Measurements from ENCODE around the gene KCNH6. TPM values are rescaled to one million over a fixed set of nuclear protein-coding genes. Genes with fewer than 3 reads are reported as not detected.
A peak's percentile ranks its signal among the peaks of the same experiment; 100 is the strongest.

KCNH6 gene
- total RNA-seq (1 to 10 TPM in 1 of 2 donors, under 1 TPM in 1; 0.22 to 1.2 TPM), polyA plus RNA-seq (ENCODE audit: insufficient read length in 2 of 2) (1 to 10 TPM; 1.7 to 2.3 TPM)
- long read RNA-seq, donor 1, result 0 reads
- long read RNA-seq, donor 2, result 0 reads
- long read RNA-seq, donor 3, result 0 reads
- long read RNA-seq, donor 4, result 0 reads

- Histone ChIP-seq H3K9me3 (ENCODE audit: control insufficient read depth, insufficient read depth, low read length) (no peaks in the 10 kb centered on the region), H3K4me1 (ENCODE audit: control insufficient read depth, insufficient read depth, low read length) (peaks cover 23% of the 10 kb centered on the region), H3K36me3 (ENCODE audit: control insufficient read depth, insufficient read depth, low read length) (no peaks in the 10 kb centered on the region), H3K27me3 (ENCODE audit: control insufficient read depth, insufficient read depth, low read length) (peaks cover 21% of the 10 kb centered on the region), H3K27ac (ENCODE audit: low read depth, low read length) (no peak within 1 kb of the TSS), H3K4me3 (ENCODE audit: low read depth, low read length) (no peak within 1 kb of the TSS)
- WGBS (ENCODE audit: insufficient coverage), result 10% methylated on average over 21 of the region's 38 CpGs
- peak in 1 of 6 donors; percentile 1 for DNase-seq (ENCODE audit: low read depth in 4 of 6, low spot score in 6 of 6)
Measured at GRCh38 chr17:63523253-63523855, at the start of gene KCNH6. KCNH6 (plus strand) TSS chr17:63523358; CDS start chr17:63523414, 56 bp downstream.

- 40% methylated on average over 1 of the region's 3 CpGs for WGBS (ENCODE audit: insufficient coverage)
- Histone ChIP-seq H3K27me3 (ENCODE audit: control insufficient read depth, insufficient read depth, low read length) (peaks cover 16% of the 10 kb centered on the region), H3K4me1 (ENCODE audit: control insufficient read depth, insufficient read depth, low read length) (peaks cover 31% of the 10 kb centered on the region), H3K4me3 (ENCODE audit: low read depth, low read length) (no peak overlapping the region), H3K27ac (ENCODE audit: low read depth, low read length) (no peak overlapping the region), H3K9me3 (ENCODE audit: control insufficient read depth, insufficient read depth, low read length) (no peaks in the 10 kb centered on the region), H3K36me3 (ENCODE audit: control insufficient read depth, insufficient read depth, low read length) (no peaks in the 10 kb centered on the region)
- DNase-seq (ENCODE audit: low read depth in 4 of 6, low spot score in 6 of 6), result no peak
Measured at GRCh38 chr17:63474174-63474573, 49.0 kb upstream of the KCNH6 start.

DNA sequence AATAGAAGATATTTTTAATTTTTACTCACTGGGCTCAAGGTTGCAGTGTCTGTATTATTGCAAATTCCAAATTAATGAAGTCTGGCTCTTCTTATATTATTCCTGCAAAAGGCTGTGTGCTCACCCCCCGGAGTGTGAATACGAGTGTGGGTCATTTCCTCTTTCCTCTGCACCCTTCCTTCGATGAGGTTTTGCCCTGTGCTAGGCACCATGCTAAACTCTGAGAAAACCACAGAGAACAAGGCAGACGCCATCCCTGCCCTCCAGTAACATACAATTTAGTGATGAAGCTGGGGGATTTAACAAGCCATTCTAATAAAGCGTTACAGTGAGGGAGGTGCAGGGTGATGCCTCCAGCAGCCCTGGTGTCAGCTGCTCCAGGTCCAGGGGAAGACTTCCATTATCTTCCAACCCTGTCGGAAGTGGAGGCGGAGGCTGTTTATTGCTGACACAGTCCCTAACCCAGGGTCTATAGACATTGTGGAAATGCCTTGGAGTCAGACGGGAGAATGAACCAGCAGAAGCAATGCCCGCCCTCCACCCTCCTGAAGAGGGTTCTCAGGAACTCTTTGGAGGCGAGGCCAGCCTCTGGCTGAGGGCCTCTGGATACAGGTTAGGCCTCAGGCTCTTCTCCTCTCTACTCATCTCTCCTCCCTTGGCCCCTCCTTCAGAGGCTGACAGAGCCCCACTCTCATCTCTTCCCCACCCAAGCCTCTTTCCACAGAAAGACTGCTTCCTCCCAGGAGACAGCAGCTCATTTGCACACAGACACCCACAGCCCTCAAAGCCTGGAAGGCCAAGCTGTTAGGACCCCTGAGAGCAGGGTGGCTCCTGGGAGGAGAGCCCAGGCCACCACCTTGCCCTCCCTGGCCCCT is 48.3 kb upstream of the KCNH6 start:
- no peak overlapping the region for H3K4me3 ChIP-seq (ENCODE audit: low read depth, low read length)
- H3K9me3 ChIP-seq (ENCODE audit: control insufficient read depth, insufficient read depth, low read length), result no peaks in the 10 kb centered on the region
- peaks cover 4% of the 10 kb centered on the region for H3K36me3 ChIP-seq (ENCODE audit: control insufficient read depth, insufficient read depth, low read length)
- H3K27ac ChIP-seq (ENCODE audit: low read depth, low read length), result no peak overlapping the region
- 82% methylated on average over 8 of the region's 10 CpGs for WGBS (ENCODE audit: insufficient coverage)
- peaks cover 16% of the 10 kb centered on the region for H3K27me3 ChIP-seq (ENCODE audit: control insufficient read depth, insufficient read depth, low read length)
- H3K4me1 ChIP-seq (ENCODE audit: control insufficient read depth, insufficient read depth, low read length), result peaks cover 38% of the 10 kb centered on the region
- no peak for DNase-seq (ENCODE audit: low read depth in 4 of 6, low spot score in 6 of 6)

DNA sequence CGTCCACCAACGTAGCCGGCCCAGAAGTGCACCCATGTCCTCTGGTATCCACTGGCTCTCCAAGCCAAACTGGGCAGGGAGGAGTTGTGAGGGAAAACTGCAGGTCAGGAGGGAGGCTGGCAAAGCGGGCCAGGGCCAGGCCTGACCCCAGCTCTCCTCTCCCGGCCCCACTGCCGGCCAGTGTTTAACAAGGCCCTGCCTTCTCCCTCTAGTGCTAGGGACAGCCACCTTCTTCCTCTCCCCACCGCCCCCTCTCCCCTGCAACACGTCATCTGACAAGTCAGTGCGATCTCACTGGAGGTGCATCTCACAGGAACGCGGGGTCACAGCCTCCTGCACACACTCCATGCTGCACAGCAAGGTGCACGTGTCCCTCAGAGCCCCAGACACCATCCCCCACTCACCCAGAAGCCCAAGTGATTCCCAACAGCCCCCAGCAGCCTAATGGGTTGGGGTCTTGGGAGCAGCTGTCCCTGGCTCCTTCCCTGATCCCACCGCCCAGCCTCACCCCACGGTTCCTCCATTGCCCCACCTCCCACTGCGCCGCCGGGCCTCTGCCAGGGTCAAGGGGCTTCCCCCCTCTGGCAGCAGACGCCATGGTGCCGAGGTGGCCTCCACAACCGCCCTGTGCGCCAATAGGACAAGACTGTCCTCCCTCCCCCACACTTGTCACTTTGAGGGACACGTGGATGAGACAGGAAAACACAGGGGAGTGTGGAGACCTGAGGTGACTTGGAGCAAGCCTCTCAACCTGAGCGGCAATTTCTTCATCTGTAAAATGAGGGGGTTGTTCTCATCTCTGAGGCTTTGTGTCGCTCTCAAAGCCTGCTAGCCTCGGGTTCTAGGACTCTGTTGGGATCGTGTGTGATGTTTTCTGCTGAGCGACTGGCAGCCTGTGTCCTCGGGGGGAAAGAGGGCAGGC is 47.4 kb upstream of the KCNH6 start:
- peak overlapping the region; percentile 25 for H3K27ac ChIP-seq (ENCODE audit: low read depth, low read length)
- no peak overlapping the region for H3K4me3 ChIP-seq (ENCODE audit: low read depth, low read length)
- no peak for DNase-seq (ENCODE audit: low read depth in 4 of 6, low spot score in 6 of 6)

DNA sequence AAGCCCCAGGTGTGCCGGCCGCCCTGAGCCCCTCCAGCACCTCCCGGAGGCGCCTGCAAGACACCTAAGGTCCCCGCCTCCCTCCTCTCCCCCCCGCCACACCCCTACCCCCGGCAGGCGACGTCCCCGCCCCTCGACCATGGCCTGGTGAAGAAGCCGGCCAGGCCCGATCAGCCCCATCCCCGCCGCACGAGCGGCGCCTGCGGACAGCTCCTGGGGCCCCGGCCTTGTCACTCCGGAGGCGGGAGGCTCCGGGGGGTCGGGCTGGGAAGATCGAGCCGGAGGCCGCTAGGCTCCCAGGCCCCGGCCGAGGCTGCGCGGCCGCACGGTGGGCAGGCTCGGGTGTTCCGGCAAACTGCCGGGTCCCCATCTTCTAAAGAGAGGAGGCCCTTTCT is 46.7 kb upstream of the KCNH6 start:
- peaks cover 16% of the 10 kb centered on the region for H3K27me3 ChIP-seq (ENCODE audit: control insufficient read depth, insufficient read depth, low read length)
- H3K4me1 ChIP-seq (ENCODE audit: control insufficient read depth, insufficient read depth, low read length), result peaks cover 38% of the 10 kb centered on the region
- WGBS (ENCODE audit: insufficient coverage), result 0% methylated on average over 31 of the region's 36 CpGs
- H3K36me3 ChIP-seq (ENCODE audit: control insufficient read depth, insufficient read depth, low read length), result peaks cover 4% of the 10 kb centered on the region
- peak overlapping the region; percentile 2 for H3K4me3 ChIP-seq (ENCODE audit: low read depth, low read length)
- H3K9me3 ChIP-seq (ENCODE audit: control insufficient read depth, insufficient read depth, low read length), result no peaks in the 10 kb centered on the region
- no peak overlapping the region for H3K27ac ChIP-seq (ENCODE audit: low read depth, low read length)
- peak in 2 of 6 donors; percentile 38 to 40 for DNase-seq (ENCODE audit: low read depth in 4 of 6, low spot score in 6 of 6)

More for the DNA sequence above, 47.4 kb upstream of the KCNH6 start:
- peaks cover 4% of the 10 kb centered on the region for H3K36me3 ChIP-seq (ENCODE audit: control insufficient read depth, insufficient read depth, low read length)
- H3K9me3 ChIP-seq (ENCODE audit: control insufficient read depth, insufficient read depth, low read length), result no peaks in the 10 kb centered on the region
- H3K27me3 ChIP-seq (ENCODE audit: control insufficient read depth, insufficient read depth, low read length), result peaks cover 16% of the 10 kb centered on the region
- H3K4me1 ChIP-seq (ENCODE audit: control insufficient read depth, insufficient read depth, low read length), result peaks cover 38% of the 10 kb centered on the region
- 39% methylated on average over 22 of the region's 28 CpGs for WGBS (ENCODE audit: insufficient coverage)

GRCh38 chr17:63476854-63477479 is 46.2 kb upstream of the KCNH6 start, which contains the start of gene ACE:
ACE (plus strand) TSS chr17:63477061; CDS start chr17:63477095, 34 bp downstream.
- Histone ChIP-seq H3K27ac (ENCODE audit: low read depth, low read length) (no peak within 1 kb of the TSS), H3K36me3 (ENCODE audit: control insufficient read depth, insufficient read depth, low read length) (peaks cover 4% of the 10 kb centered on the region), H3K27me3 (ENCODE audit: control insufficient read depth, insufficient read depth, low read length) (peaks cover 16% of the 10 kb centered on the region), H3K9me3 (ENCODE audit: control insufficient read depth, insufficient read depth, low read length) (no peaks in the 10 kb centered on the region), H3K4me3 (ENCODE audit: low read depth, low read length) (peak within 1 kb of the TSS; percentile 26), H3K4me1 (ENCODE audit: control insufficient read depth, insufficient read depth, low read length) (peaks cover 38% of the 10 kb centered on the region)
- WGBS (ENCODE audit: insufficient coverage), result under 1% methylated on average over 70 of the region's 78 CpGs
- peak in 2 of 6 donors; percentile 57 to 81 for DNase-seq (ENCODE audit: low read depth in 4 of 6, low spot score in 6 of 6)

GRCh38 chr17:63477480-63478440 is 45.4 kb upstream of the KCNH6 start:
- DNase-seq (ENCODE audit: low read depth in 4 of 6, low spot score in 6 of 6), result peak in 2 of 6 donors; percentile 30 to 33
- H3K4me3 ChIP-seq (ENCODE audit: low read depth, low read length), result peak overlapping the region; percentile 26
- peaks cover 10% of the 10 kb centered on the region for H3K36me3 ChIP-seq (ENCODE audit: control insufficient read depth, insufficient read depth, low read length)
- peaks cover 38% of the 10 kb centered on the region for H3K4me1 ChIP-seq (ENCODE audit: control insufficient read depth, insufficient read depth, low read length)
- no peak overlapping the region for H3K27ac ChIP-seq (ENCODE audit: low read depth, low read length)
- H3K9me3 ChIP-seq (ENCODE audit: control insufficient read depth, insufficient read depth, low read length), result no peaks in the 10 kb centered on the region
- H3K27me3 ChIP-seq (ENCODE audit: control insufficient read depth, insufficient read depth, low read length), result peaks cover 16% of the 10 kb centered on the region
- WGBS (ENCODE audit: insufficient coverage), result 4% methylated on average over 43 of the region's 44 CpGs

DNA sequence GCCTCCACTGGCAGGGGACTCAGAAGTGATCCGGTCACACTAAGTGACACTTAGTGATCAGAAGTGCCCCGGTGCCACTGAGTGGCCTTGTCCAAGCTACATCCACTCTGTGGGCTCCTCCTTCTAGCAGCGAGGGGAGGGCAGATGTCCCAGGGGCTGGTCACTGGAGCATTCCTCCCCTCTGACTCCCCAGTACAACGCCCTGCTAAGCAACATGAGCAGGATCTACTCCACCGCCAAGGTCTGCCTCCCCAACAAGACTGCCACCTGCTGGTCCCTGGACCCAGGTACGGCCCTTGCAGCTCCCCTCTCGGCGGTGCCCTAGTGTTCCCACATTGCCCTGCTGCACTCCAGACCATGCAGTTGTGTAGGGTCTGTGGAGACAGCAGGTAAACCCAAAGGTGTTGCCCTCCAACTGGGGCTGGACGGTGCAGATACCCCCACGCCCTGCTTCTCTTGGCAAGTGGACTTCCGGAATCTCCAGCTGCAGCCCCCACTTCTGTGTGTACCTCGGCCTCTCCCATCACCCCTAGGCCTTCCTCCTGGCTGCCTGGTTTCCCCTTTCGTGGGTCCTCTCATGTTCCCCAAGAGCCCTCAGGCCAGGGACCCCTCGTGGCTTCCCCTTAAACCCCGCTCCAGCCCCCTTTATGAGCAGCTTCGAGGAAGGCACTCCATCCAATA is 44.2 kb upstream of the KCNH6 start:
- Histone ChIP-seq H3K4me1 (ENCODE audit: control insufficient read depth, insufficient read depth, low read length) (peaks cover 38% of the 10 kb centered on the region), H3K36me3 (ENCODE audit: control insufficient read depth, insufficient read depth, low read length) (peaks cover 13% of the 10 kb centered on the region), H3K27ac (ENCODE audit: low read depth, low read length) (no peak overlapping the region), H3K27me3 (ENCODE audit: control insufficient read depth, insufficient read depth, low read length) (peaks cover 16% of the 10 kb centered on the region), H3K4me3 (ENCODE audit: low read depth, low read length) (no peak overlapping the region), H3K9me3 (ENCODE audit: control insufficient read depth, insufficient read depth, low read length) (no peaks in the 10 kb centered on the region)
- peak in 2 of 6 donors; percentile 63 to 66 for DNase-seq (ENCODE audit: low read depth in 4 of 6, low spot score in 6 of 6)
- 47% methylated on average over 15 of the region's 16 CpGs for WGBS (ENCODE audit: insufficient coverage)
